ENCODE data around the gene ZNF628.

Gene ZNF628

GRCh38 chr19:55486971-55487923, 10.8 kb downstream of the ZNF628 start:
- no peak for ATAC-seq (ENCODE audit: insufficient read depth, low read depth)
- Histone ChIP-seq H3K4me2 (ENCODE audit: insufficient read depth, low read length) (0 out of 2 replicates have a peak overlapping the region, but pooled peaks have one; percentile 2), H3K27ac (ENCODE audit: low read length) (no peak overlapping the region), H3K4me1 (ENCODE audit: insufficient read depth, low read length) (peaks cover 37% of the 10 kb centered on the region), H3K79me2 (ENCODE audit: insufficient read depth, low read length) (peaks cover 9% of the 10 kb centered on the region), H2AFZ (ENCODE audit: low read depth, low read length) (no peak overlapping the region), H3K27me3 (ENCODE audit: insufficient read depth, low read length, poor library complexity) (no peaks in the 10 kb centered on the region), H3K9ac (ENCODE audit: low read depth, low read length) (no peak overlapping the region), H3K4me3 (ENCODE audit: low read depth in 1 of 2, low read length in 2 of 2) (no peak overlapping the region), H3K36me3 (ENCODE audit: insufficient read depth, low read length) (peaks cover 14% of the 10 kb centered on the region), H4K20me1 (ENCODE audit: insufficient read depth, low read length) (peaks cover 4% of the 10 kb centered on the region; the same call in 1 of the 2 replicates), H3K9me3 (ENCODE audit: insufficient read depth, low read length, severe bottlenecking) (no peaks in the 10 kb centered on the region)
- TF ChIP-seq EZH2 (IDR thresholded peaks at IDR 0.05; ENCODE audit: borderline replicate concordance, low read depth, low read length, severe bottlenecking) (no peak), CTCF (IDR thresholded peaks at IDR 0.05; ENCODE audit: borderline replicate concordance, extremely low read depth, low read length, poor library complexity, severe bottlenecking) (no peak)
- no peak for DNase-seq

GRCh38 chr19:55487924-55488687, 11.7 kb downstream of the ZNF628 start, which contains the start of gene SSC5D:
Gene SSC5D (plus strand): TSS chr19:55488436. CDS start chr19:55488590, 154 bp downstream.
- H4K20me1 ChIP-seq (ENCODE audit: insufficient read depth, low read length): peaks cover 4% of the 10 kb centered on the region; the same call in 1 of the 2 replicates
- ATAC-seq (ENCODE audit: insufficient read depth, low read depth) (no peak), DNase-seq (no peak)
- H3K27ac ChIP-seq (ENCODE audit: low read length): no peak within 1 kb of the TSS
- 0 out of 2 replicates have a peak within 1 kb of the TSS, but pooled peaks have one; percentile 2 for H3K4me2 ChIP-seq (ENCODE audit: insufficient read depth, low read length)
- H3K4me1 ChIP-seq (ENCODE audit: insufficient read depth, low read length): peaks cover 37% of the 10 kb centered on the region
- no peaks in the 10 kb centered on the region for H3K27me3 ChIP-seq (ENCODE audit: insufficient read depth, low read length, poor library complexity)
- peaks cover 9% of the 10 kb centered on the region for H3K79me2 ChIP-seq (ENCODE audit: insufficient read depth, low read length)
- H3K9ac ChIP-seq (ENCODE audit: low read depth, low read length): no peak within 1 kb of the TSS
- TF ChIP-seq CTCF (IDR thresholded peaks at IDR 0.05; ENCODE audit: borderline replicate concordance, extremely low read depth, low read length, poor library complexity, severe bottlenecking): no peak
- no peak for TF ChIP-seq EZH2 (IDR thresholded peaks at IDR 0.05; ENCODE audit: borderline replicate concordance, low read depth, low read length, severe bottlenecking)
- H3K9me3 ChIP-seq (ENCODE audit: insufficient read depth, low read length, severe bottlenecking): no peaks in the 10 kb centered on the region
- no peak within 1 kb of the TSS for H3K4me3 ChIP-seq (ENCODE audit: low read depth in 1 of 2, low read length in 2 of 2)
- H2AFZ ChIP-seq (ENCODE audit: low read depth, low read length): no peak within 1 kb of the TSS
- H3K36me3 ChIP-seq (ENCODE audit: insufficient read depth, low read length): peaks cover 6% of the 10 kb centered on the region; the same call in 1 of the 2 replicates

GRCh38 chr19:55488986-55489710, 12.7 kb downstream of the ZNF628 start:
- Histone ChIP-seq H2AFZ (ENCODE audit: low read depth, low read length) (no peak overlapping the region), H3K9ac (ENCODE audit: low read depth, low read length) (no peak overlapping the region), H3K36me3 (ENCODE audit: insufficient read depth, low read length) (no peaks in the 10 kb centered on the region; the same call in 1 of the 2 replicates), H3K27ac (ENCODE audit: low read length) (no peak overlapping the region), H3K4me1 (ENCODE audit: insufficient read depth, low read length) (peaks cover 27% of the 10 kb centered on the region), H3K79me2 (ENCODE audit: insufficient read depth, low read length) (peaks cover 9% of the 10 kb centered on the region), H3K27me3 (ENCODE audit: insufficient read depth, low read length, poor library complexity) (no peaks in the 10 kb centered on the region), H3K4me3 (ENCODE audit: low read depth in 1 of 2, low read length in 2 of 2) (no peak overlapping the region), H3K4me2 (ENCODE audit: insufficient read depth, low read length) (no peak overlapping the region), H4K20me1 (ENCODE audit: insufficient read depth, low read length) (no peaks in the 10 kb centered on the region), H3K9me3 (ENCODE audit: insufficient read depth, low read length, severe bottlenecking) (no peaks in the 10 kb centered on the region)
- TF ChIP-seq EZH2 (IDR thresholded peaks at IDR 0.05; ENCODE audit: borderline replicate concordance, low read depth, low read length, severe bottlenecking): no peak
- TF ChIP-seq CTCF (IDR thresholded peaks at IDR 0.05; ENCODE audit: borderline replicate concordance, extremely low read depth, low read length, poor library complexity, severe bottlenecking): no peak
- ATAC-seq (ENCODE audit: insufficient read depth, low read depth) (no peak), DNase-seq (no peak)

All from DND-41 (cell line).